Muscle layer of colon (tissue), 2 donors: Measurements from ENCODE around the gene PCGF3.
"Not testable (repeated sequence)": the region's sequence is repeated elsewhere in the genome, so short reads cannot be mapped to it uniquely, and the experiment has no call there.

Source experiments
- H3K27ac ChIP-seq: one replicate; pipeline ENCODE4 v1.7.0; 2013; ENCODE audit warnings: low read depth, mild to moderate bottlenecking, low read length, moderate library complexity
- H3K27me3 ChIP-seq, 2 donors: one replicate each; pipeline ENCODE4 v1.7.0; 2013; ENCODE audit warnings: low read length in 2 of 2, mild to moderate bottlenecking in 2 of 2; ENCODE audit not compliant: insufficient read depth in 2 of 2, control insufficient read depth in 1 of 2
- H3K36me3 ChIP-seq: one replicate; pipeline ENCODE4 v1.7.0; 2013; ENCODE audit warnings: mild to moderate bottlenecking, low read length; ENCODE audit not compliant: insufficient read depth
- H3K4me1 ChIP-seq: one replicate; pipeline ENCODE4 v1.7.0; 2013; ENCODE audit warnings: mild to moderate bottlenecking, low read length; ENCODE audit not compliant: insufficient read depth
- H3K4me3 ChIP-seq, 2 donors: one replicate each; pipeline ENCODE4 v1.7.0; 2013; ENCODE audit warnings: low read length in 2 of 2, low read depth in 1 of 2, mild to moderate bottlenecking in 1 of 2, moderate library complexity in 1 of 2
- H3K9ac ChIP-seq: one replicate; pipeline ENCODE4 v1.7.0; 2013; ENCODE audit warnings: low read length
- H3K9me3 ChIP-seq: one replicate; pipeline ENCODE4 v1.7.0; 2013; ENCODE audit warnings: mild to moderate bottlenecking, low read length
- donor health status: abdominal sarcoma.
- donor health status: Adenocarcinoma of cecum.

PCGF3 gene

DNA sequence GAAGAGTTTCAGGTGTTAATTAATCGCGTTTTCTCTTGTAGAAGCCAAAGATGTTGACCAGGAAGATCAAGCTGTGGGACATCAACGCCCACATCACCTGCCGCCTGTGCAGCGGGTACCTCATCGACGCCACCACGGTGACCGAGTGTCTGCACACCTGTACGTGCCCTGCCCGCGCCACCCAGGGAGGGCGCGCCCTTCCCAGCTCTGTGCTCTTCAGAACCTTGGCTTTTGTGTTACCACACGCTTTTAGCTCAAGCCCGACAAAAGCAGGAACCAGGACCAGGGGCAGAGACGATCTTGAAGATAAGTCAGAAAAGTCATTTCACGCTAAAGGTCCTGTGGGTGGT, 28.0 kb downstream of the PCGF3 start:
- no peaks in the 10 kb centered on the region for H3K9me3 ChIP-seq
- H3K9ac ChIP-seq: no peak overlapping the region
- no peaks in the 10 kb centered on the region for H3K27me3 ChIP-seq
- H3K36me3 ChIP-seq: peaks cover 60% of the 10 kb centered on the region
- H3K4me3 ChIP-seq: no peak overlapping the region
- H3K27ac ChIP-seq: no peak overlapping the region
- no peaks in the 10 kb centered on the region for H3K4me1 ChIP-seq

DNA sequence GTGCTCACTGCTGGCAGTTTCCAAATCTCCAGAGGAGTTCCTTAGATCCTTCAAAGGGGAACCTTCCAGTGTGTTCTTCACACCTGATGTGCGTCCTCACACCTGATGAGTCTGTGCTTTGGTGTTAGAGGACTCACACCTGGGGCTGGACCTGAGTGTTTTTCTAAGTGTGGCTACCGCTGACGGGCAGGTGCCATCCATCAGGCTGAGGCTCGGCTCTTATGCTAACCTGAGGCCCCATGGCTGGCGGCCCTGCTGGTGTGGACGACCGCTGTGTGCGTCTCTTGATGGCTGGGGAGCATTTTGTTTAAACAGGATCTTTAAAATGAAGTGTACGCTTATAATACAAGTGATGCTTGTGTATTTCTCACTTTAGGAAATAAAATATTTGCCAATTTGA, 28.4 kb downstream of the PCGF3 start:
- no peak overlapping the region for H3K27ac ChIP-seq
- no peaks in the 10 kb centered on the region for H3K27me3 ChIP-seq
- H3K4me1 ChIP-seq: no peaks in the 10 kb centered on the region
- no peak overlapping the region for H3K4me3 ChIP-seq
- peaks cover 63% of the 10 kb centered on the region for H3K36me3 ChIP-seq
- H3K9ac ChIP-seq: no peak overlapping the region
- no peaks in the 10 kb centered on the region for H3K9me3 ChIP-seq

DNA sequence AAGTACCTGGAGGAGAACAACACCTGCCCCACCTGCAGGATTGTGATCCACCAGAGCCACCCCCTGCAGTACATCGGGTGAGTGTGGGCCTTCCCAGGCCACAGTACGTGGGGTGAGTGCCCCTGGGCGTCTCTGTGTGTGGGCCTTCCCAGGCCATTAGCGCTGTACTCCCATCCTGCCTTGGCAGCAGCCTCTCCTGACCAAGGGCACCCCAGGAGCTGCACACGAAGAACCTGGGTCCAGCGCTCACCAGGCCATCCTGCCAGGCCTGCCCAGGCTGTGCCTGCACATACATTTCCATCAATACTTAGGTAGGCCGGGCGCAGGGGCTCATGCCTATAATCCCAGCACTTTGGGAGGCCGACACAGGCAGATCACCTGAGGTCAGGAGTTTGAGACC, 29.3 kb downstream of the PCGF3 start:
- H3K4me1 ChIP-seq: no peaks in the 10 kb centered on the region
- H3K27me3 ChIP-seq: no peaks in the 10 kb centered on the region
- no peaks in the 10 kb centered on the region for H3K9me3 ChIP-seq
- H3K9ac ChIP-seq: no peak overlapping the region
- no peak overlapping the region for H3K4me3 ChIP-seq
- peaks cover 70% of the 10 kb centered on the region for H3K36me3 ChIP-seq
- no peak overlapping the region for H3K27ac ChIP-seq

DNA sequence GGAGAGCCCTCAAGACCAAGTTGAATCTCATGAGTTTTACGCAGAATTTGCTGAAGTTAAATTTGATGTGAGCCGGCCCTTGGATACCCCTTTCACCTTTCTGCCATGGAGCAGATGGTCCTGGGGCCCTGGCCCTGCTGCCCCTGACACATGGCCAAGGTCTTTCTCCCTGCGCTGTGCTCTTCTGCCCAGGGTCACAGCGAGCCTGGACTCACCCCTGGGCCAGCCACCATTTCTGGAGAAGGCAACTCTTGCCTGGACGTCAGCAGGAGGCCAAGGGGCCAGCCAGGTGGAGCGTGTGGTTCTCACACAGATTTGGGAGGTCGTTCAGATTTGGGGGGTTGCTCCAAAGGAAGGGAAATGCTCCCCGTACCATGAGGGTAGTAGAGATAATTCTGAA, 30.0 kb downstream of the PCGF3 start:
- Histone ChIP-seq H3K9me3 (no peaks in the 10 kb centered on the region), H3K4me3 (no peak overlapping the region), H3K36me3 (peaks cover 72% of the 10 kb centered on the region), H3K9ac (no peak overlapping the region), H3K27me3 (no peaks in the 10 kb centered on the region), H3K27ac (no peak overlapping the region), H3K4me1 (no peaks in the 10 kb centered on the region)

DNA sequence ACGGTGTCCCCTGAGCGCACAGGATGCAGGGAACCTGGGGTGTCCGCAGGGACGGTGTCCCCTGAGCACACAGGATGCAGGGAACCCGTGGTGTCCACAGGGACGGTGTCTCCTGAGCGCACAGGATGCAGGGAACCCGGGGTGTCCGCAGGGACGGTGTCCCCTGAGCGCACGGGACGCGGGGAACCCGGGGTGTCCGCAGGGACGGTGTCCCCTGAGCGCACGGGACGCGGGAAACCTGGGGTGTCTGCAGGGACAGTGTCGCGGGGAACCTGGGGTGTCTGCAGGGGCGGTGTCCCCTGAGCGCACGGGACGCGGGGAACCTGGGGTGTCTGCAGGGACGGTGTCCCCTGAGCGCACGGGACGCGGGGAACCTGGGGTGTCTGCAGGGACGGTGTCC, 30.9 kb downstream of the PCGF3 start:
- H3K4me1 ChIP-seq, H3K27ac ChIP-seq, H3K4me3 ChIP-seq, H3K9me3 ChIP-seq, H3K9ac ChIP-seq, H3K27me3 ChIP-seq: not testable (repeated sequence)
- peaks cover 66% of the 10 kb centered on the region for H3K36me3 ChIP-seq

DNA sequence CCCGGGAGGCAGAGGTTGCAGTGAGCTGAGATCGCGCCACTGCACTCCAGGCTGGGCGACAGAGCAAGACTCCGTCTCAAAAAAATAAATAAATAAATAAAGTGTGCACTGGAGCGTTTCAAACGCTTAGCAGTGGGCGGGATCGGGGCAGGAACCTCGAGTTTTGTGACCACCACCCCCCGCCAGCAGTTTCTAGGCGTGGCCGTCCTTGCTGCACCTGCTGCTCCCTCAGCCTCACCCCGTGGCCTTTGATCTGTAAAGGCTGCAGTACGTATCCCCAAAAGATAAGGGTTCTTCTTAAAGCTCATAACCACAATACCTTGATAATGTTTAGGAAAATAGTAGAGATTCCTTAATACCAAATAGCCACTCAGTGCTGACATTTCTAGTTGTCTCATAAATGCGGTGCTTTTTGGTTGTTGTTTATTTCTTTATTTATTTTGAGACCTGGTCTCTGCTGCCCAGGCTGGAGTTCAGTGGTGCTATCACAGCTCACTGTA, 33.2 kb downstream of the PCGF3 start:
- peaks cover 53% of the 10 kb centered on the region for H3K36me3 ChIP-seq
- no peaks in the 10 kb centered on the region for H3K9me3 ChIP-seq
- H3K9ac ChIP-seq: no peak overlapping the region
- H3K4me1 ChIP-seq: no peaks in the 10 kb centered on the region
- H3K27me3 ChIP-seq: no peaks in the 10 kb centered on the region
- H3K27ac ChIP-seq: no peak overlapping the region
- no peak overlapping the region for H3K4me3 ChIP-seq

DNA sequence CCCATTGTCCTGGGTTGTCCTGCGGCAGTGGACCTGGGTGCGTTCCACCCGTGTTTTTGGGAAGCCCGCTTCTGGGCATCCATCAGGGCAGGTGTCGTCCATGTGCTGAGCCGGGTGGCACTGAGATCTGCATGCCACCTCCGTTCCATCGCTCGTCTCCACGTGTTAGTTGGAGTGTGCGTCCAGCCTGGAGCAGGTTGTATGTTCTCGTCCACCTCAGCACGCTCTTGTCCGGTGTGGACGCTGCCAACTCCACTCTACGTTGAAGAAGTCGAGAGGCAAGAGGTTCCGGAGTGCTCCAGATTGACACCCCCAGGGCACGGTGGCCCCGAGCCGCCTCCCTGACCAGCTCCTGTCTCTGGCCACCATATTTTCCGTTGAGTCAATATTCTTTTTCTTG, 33.9 kb downstream of the PCGF3 start:
- Histone ChIP-seq H3K27me3 (no peaks in the 10 kb centered on the region), H3K27ac (no peak overlapping the region), H3K36me3 (peaks cover 45% of the 10 kb centered on the region), H3K4me3 (no peak overlapping the region), H3K9me3 (no peaks in the 10 kb centered on the region), H3K9ac (no peak overlapping the region), H3K4me1 (no peaks in the 10 kb centered on the region)

DNA sequence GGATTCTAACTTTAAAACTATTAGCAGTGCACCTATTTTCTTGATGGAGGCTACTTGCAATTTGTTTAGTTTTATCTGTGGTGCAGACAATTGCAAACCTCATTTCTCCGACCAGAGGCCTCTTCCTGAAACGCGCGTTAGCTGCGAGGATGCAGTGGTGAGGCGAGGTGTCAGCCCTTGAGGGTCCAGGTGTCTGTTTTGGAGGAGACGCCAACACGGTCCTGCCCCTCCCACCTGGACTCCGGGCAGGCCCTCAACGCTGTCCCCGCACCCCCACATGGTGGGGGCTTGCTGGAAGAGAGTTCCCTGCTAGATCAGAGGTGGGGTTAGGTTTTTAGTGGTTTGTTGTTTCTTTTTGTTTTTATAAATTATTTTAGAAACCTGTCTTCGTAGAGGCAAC, 34.4 kb downstream of the PCGF3 start:
- Histone ChIP-seq H3K9ac (no peak overlapping the region), H3K9me3 (no peaks in the 10 kb centered on the region), H3K4me1 (no peaks in the 10 kb centered on the region), H3K27ac (no peak overlapping the region), H3K4me3 (no peak overlapping the region), H3K27me3 (no peaks in the 10 kb centered on the region), H3K36me3 (peaks cover 41% of the 10 kb centered on the region)

DNA sequence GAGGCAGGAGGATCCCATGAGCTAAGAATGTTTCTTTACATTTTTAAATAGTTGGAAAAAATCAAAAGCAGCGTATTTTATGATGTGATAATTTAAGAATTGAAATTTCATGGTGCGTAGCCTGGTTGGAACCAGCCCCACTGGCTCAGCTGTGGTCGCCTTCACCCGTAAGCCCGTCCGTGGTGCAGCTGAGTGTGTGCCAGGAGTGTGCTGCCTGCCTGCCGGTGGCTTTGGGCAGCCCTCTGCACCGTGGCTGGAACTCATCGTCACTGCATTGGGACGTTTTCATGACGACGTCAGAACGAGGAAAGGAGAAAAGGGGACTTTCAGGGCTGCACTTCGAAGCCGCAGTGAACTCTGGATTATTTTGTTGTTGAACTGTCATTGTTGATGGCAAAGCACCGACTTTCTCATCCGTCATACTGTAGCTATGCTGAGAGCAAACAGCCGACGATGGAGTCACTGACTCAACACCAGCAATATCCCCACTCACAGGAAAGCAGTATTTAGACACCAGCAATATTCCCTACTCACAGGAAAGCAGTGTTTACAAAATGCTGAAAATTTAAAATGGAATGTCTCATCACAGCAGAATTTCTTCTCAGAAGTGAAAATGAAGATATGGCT, 35.1 kb downstream of the PCGF3 start:
- H3K9ac ChIP-seq: no peak overlapping the region
- H3K27me3 ChIP-seq: no peaks in the 10 kb centered on the region
- no peaks in the 10 kb centered on the region for H3K9me3 ChIP-seq
- no peak overlapping the region for H3K27ac ChIP-seq
- H3K4me1 ChIP-seq: no peaks in the 10 kb centered on the region
- no peak overlapping the region for H3K4me3 ChIP-seq
- H3K36me3 ChIP-seq: peaks cover 33% of the 10 kb centered on the region

DNA sequence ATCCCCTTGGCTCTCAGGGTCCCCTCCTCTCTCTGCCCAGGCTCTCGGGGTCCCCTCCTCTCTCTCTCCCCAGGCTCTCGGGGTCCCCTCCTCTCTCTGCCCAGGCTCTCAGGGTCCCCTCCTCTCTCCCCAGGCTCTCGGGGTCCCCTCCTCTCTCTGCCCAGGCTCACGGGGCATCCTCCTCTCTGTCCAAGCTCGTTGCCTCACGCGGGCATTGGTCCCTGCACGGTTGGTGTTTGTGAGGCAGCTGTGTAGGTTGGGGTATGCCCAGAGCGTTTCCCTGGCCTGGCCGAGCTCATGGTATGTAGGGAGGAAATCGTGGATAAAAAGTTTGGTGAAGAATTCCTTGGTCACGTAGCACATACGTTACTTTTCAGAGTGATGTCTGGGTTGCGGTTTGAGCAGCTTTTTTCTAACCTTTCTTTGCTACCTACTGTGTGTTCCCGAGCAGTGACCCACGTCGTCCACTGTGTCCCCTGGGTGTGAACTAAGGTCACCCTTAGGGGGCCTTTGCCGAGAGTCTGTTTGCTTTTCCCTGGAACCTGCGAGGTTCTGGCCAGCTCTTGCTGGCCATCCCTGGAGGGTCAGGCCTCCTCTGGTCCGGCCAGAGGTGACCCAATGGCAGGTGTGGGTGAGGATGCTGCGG, 36.6 kb downstream of the PCGF3 start:
- Histone ChIP-seq H3K4me1 (no peaks in the 10 kb centered on the region), H3K27me3 (no peaks in the 10 kb centered on the region), H3K9me3 (no peaks in the 10 kb centered on the region), H3K9ac (no peak overlapping the region), H3K27ac (no peak overlapping the region), H3K36me3 (peaks cover 27% of the 10 kb centered on the region), H3K4me3 (no peak overlapping the region)

DNA sequence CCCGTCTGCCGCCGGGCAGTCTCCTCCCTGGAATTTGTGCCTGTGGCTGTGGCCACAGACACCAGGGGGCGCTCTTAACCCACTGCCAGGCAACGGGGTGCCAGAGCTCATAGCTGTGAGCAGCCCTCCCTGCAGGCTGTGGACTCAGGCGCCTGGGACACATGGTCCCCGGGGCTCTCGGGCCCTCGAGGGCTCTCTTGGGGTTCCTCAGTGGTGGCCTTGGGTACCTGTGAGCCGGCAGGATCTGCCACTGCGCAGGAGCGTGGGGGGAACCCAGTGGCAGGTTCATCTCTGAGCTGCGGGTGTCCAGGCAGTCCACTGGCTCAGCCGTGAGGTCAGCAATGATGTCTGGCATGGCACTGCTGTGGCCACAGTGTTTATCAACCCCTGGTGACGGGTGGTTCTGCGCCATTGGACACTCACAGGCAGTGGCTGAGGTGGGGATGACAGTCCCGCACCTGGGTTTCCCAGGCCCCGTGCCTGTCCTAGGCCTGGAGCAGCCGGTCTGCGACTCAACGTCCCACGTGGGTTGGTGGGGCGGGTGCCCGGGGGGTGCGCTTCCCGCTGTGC, 37.2 kb downstream of the PCGF3 start:
- Histone ChIP-seq H3K4me3 (no peak overlapping the region), H3K27ac (no peak overlapping the region), H3K36me3 (peaks cover 21% of the 10 kb centered on the region), H3K4me1 (no peaks in the 10 kb centered on the region), H3K27me3 (no peaks in the 10 kb centered on the region), H3K9me3 (no peaks in the 10 kb centered on the region), H3K9ac (no peak overlapping the region)
